H9 (cell line): ENCODE measurements around the gene NRGN. TPM values are rescaled to one million over a fixed set of nuclear protein-coding genes. Genes with fewer than 3 reads are reported as not detected.

Experiments used
- DNase-seq: peaks from one replicate; pipeline ENCODE4 v3.0.0-alpha.2; 2017
- H2AFZ ChIP-seq: one replicate; pipeline ENCODE4 v1.6.1; 2013; ENCODE audit warnings: mild to moderate bottlenecking, low read length, control low read depth, moderate library complexity
- H2AK5ac ChIP-seq: 2 replicates; pipeline ENCODE4 v1.6.1; 2013; ENCODE audit warnings: low read length, control low read depth, mixed read lengths; ENCODE audit not compliant: insufficient read length
- H2BK120ac ChIP-seq: one replicate; pipeline ENCODE4 v1.6.1; 2013; ENCODE audit warnings: low read depth, mild to moderate bottlenecking, low read length, control low read depth, inconsistent platforms; ENCODE audit not compliant: poor library complexity, severe bottlenecking
- H2BK12ac ChIP-seq: 2 replicates; pipeline ENCODE4 v1.6.1; 2013; ENCODE audit warnings: low read length, control low read depth, mixed read lengths, low read depth; ENCODE audit not compliant: insufficient read length
- H2BK15ac ChIP-seq: 2 replicates; pipeline ENCODE4 v1.6.1; 2013; ENCODE audit warnings: low read depth, low read length, control low read depth
- H2BK20ac ChIP-seq: one replicate; pipeline ENCODE4 v1.6.1; 2013; ENCODE audit warnings: low read depth, mild to moderate bottlenecking, low read length, control low read depth, inconsistent platforms; ENCODE audit not compliant: poor library complexity, severe bottlenecking
- H2BK5ac ChIP-seq: 2 replicates; pipeline ENCODE4 v1.6.1; 2013; ENCODE audit warnings: low read length, control low read depth, mixed read lengths; ENCODE audit not compliant: insufficient read length
- H3K14ac ChIP-seq: 2 replicates; pipeline ENCODE4 v1.6.1; 2013; ENCODE audit warnings: low read length, control low read depth; ENCODE audit not compliant: insufficient read depth
- H3K18ac ChIP-seq: 2 replicates; pipeline ENCODE4 v1.6.1; 2013; ENCODE audit warnings: low read depth, mild to moderate bottlenecking, mixed read lengths, low read length, control low read depth; ENCODE audit not compliant: insufficient read length
- H3K23ac ChIP-seq: 2 replicates; pipeline ENCODE4 v1.6.1; 2013; ENCODE audit warnings: low read length, control low read depth, mixed read lengths, low read depth; ENCODE audit not compliant: insufficient read length
- H3K23me2 ChIP-seq: 2 replicates; pipeline ENCODE4 v1.6.1; 2013; ENCODE audit warnings: low read depth, mild to moderate bottlenecking, mixed read lengths, low read length, control low read depth; ENCODE audit not compliant: insufficient read length, poor library complexity, severe bottlenecking
- H3K27ac ChIP-seq: 2 replicates; pipeline ENCODE4 v1.5.1; 2013; ENCODE audit warnings: low read length, control low read depth, mixed read lengths, low read depth; ENCODE audit not compliant: insufficient read length
- H3K27me3 ChIP-seq: 2 replicates; pipeline ENCODE4 v1.6.1; 2013; ENCODE audit warnings: low read length, control low read depth, inconsistent platforms; ENCODE audit not compliant: insufficient read depth
- H3K4ac ChIP-seq: 2 replicates; pipeline ENCODE4 v1.6.1; 2013; ENCODE audit warnings: low read depth, mild to moderate bottlenecking, control low read depth, inconsistent platforms, low read length, moderate library complexity
- H3K4me1 ChIP-seq: 2 replicates; pipeline ENCODE4 v1.6.1; 2013; ENCODE audit warnings: low read length, control low read depth, inconsistent platforms; ENCODE audit not compliant: insufficient read depth
- H3K4me2 ChIP-seq: 2 replicates; pipeline ENCODE4 v1.6.1; 2013; ENCODE audit warnings: low read length, control low read depth, mixed read lengths; ENCODE audit not compliant: insufficient read length, insufficient read depth
- H3K56ac ChIP-seq: 2 replicates; pipeline ENCODE4 v1.6.1; 2013; ENCODE audit warnings: low read depth, mild to moderate bottlenecking, mixed read lengths, low read length, control low read depth; ENCODE audit not compliant: insufficient read length
- H3K79me1 ChIP-seq: 2 replicates; pipeline ENCODE4 v1.6.1; 2013; ENCODE audit warnings: low read depth, mild to moderate bottlenecking, moderate library complexity, low read length, control low read depth, inconsistent platforms; ENCODE audit not compliant: insufficient read depth, poor library complexity, severe bottlenecking
- H3K79me2 ChIP-seq: 2 replicates; pipeline ENCODE4 v1.6.1; 2013; ENCODE audit warnings: low read length, control low read depth, inconsistent platforms; ENCODE audit not compliant: insufficient read depth
- H3K9ac ChIP-seq: 2 replicates; pipeline ENCODE4 v1.6.1; 2013; ENCODE audit warnings: low read length, control low read depth, mixed read lengths; ENCODE audit not compliant: insufficient read length; ENCODE audit errors: extremely low read depth
- H3K9me3 ChIP-seq: one replicate; pipeline ENCODE4 v1.6.1; 2013; ENCODE audit warnings: low read depth, low read length, inconsistent platforms; ENCODE audit not compliant: control insufficient read depth
- H3T11ph ChIP-seq: one replicate; pipeline ENCODE4 v1.6.1; 2013; ENCODE audit warnings: mild to moderate bottlenecking, low read length, control low read depth, inconsistent platforms
- H4K20me1 ChIP-seq: one replicate; pipeline ENCODE4 v1.6.1; 2013; ENCODE audit not compliant: control insufficient read depth, insufficient read length, insufficient read depth
- H4K5ac ChIP-seq: 2 replicates; pipeline ENCODE4 v1.6.1; 2013; ENCODE audit warnings: low read depth, mild to moderate bottlenecking, mixed read lengths, low read length, control low read depth; ENCODE audit not compliant: insufficient read length
- H4K8ac ChIP-seq: replicated peaks from 2 replicates; pipeline ENCODE4 v1.6.1; 2013; ENCODE audit warnings: low read length, control low read depth, mixed read lengths, low read depth; ENCODE audit not compliant: insufficient read length
- H4K91ac ChIP-seq: 2 replicates; pipeline ENCODE4 v1.6.1; 2013; ENCODE audit warnings: low read depth, mild to moderate bottlenecking, moderate library complexity, mixed read lengths, low read length, control low read depth; ENCODE audit not compliant: insufficient read length
- H3K27ac Mint-ChIP-seq, 3 experiments: 2 replicates in 2 of 3; 3 replicates in 1 of 3; pipeline ENCODE4 v1.8.0; 2020 to 2021; ENCODE audit warnings: mixed read lengths in 3 of 3, mild to moderate bottlenecking in 1 of 3, moderate library complexity in 1 of 3
- H3K27me3 Mint-ChIP-seq: 2 replicates; pipeline ENCODE4 v1.8.0; 2021; ENCODE audit warnings: low read depth, mild to moderate bottlenecking, moderate library complexity, mixed read lengths
- H3K36me3 Mint-ChIP-seq, 3 experiments: 2 replicates in 2 of 3; 3 replicates in 1 of 3; pipeline ENCODE4 v1.8.0; 2020 to 2021; ENCODE audit warnings: low read depth in 3 of 3, mixed read lengths in 3 of 3; ENCODE audit not compliant: insufficient read depth in 1 of 3
- H3K4me1 Mint-ChIP-seq, 2 experiments: 2 replicates each; pipeline ENCODE4 v1.8.0; 2020; ENCODE audit warnings: mixed read lengths in 2 of 2
- H3K4me3 Mint-ChIP-seq, 2 experiments: 2 replicates in 1 of 2; 3 replicates in 1 of 2; pipeline ENCODE4 v1.8.0; 2020 to 2021; ENCODE audit warnings: mild to moderate bottlenecking in 2 of 2, mixed read lengths in 2 of 2, moderate library complexity in 1 of 2
- H3K9me3 Mint-ChIP-seq, 2 experiments: 2 replicates in 1 of 2; 3 replicates in 1 of 2; pipeline ENCODE4 v1.8.0; 2020; ENCODE audit warnings: mild to moderate bottlenecking in 2 of 2, mixed read lengths in 2 of 2, moderate library complexity in 1 of 2
- CTCF ChIP-seq: fragments of 200-600 bp; sonication (generic); conservative IDR thresholded peaks from 3 replicates; pipeline ENCODE4 v1.8.0; 2021; ENCODE audit warnings: antibody characterized with exemption, mild to moderate bottlenecking
- WGBS: extraction: QIAGEN DNeasy Blood & Tissue Kit; methylation state at CpG from one replicate; pipeline ENCODE4 v1.1.7; 2013; ENCODE audit warnings: missing lambda C conversion rate, low lambda C conversion rate, mixed read lengths; ENCODE audit not compliant: insufficient read length; ENCODE audit errors: extremely low coverage; 5-methylcytosine and 5-hydroxymethylcytosine counted together
- total RNA-seq: library from RNA; stranded (reverse); gene quantifications from 2 replicates; pipeline ENCODE4 v1.2.1, GENCODE V29; 2021

The NRGN gene
- total RNA-seq, 1 experiment from 2014 or later: 6.4 TPM

DNA sequence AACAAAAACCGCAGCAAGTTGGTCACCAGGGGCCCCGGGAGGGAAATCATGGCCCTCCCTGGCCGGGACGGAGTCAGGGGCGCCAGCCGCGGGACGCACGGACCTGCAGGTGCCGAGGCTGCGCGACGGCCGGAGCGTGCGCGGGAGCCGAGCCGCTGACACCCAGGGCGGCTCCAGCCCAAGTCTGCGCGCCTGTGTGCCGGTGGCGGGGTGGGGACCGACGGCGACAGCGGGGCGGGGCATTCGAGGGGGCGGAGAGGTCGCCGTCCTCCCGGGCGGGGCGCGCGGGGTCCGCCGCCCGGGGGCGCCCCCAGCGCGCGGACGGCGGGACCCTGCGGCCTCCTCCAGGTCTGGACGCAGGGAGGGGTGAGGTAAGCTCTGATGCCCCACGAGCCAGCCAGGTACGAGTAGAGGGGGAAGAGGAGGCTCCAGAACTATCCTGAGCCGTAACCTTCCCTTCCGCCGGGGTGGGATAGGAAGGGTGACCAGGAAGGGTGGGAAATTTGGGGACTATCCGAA lies 22.4 kb downstream of the NRGN start, which contains the start of gene ESAM:
Gene ESAM, minus strand, starts transcription at position 186 of the 519 bp plus-strand sequence. Its CDS starts 136 bp downstream, at position 50.
- Histone ChIP-seq H4K91ac (no peak within 1 kb of the TSS), H3K23ac (no peak within 1 kb of the TSS), H2BK12ac (no peak within 1 kb of the TSS), H3K18ac (no peak within 1 kb of the TSS), H3K27me3 (peaks cover 45% of the 10 kb centered on the region), H2BK20ac (no peak within 1 kb of the TSS), H3K14ac (no peak within 1 kb of the TSS), H3K79me2 (no peaks in the 10 kb centered on the region), H3K23me2 (peaks cover 24% of the 10 kb centered on the region), H3K79me1 (no peaks in the 10 kb centered on the region), H3K4me2 (peak within 1 kb of the TSS; percentile 70), H3K4me1 (no peaks in the 10 kb centered on the region), H3T11ph (no peak within 1 kb of the TSS), H2BK15ac (no peak within 1 kb of the TSS), H2AFZ (no peak within 1 kb of the TSS), H3K56ac (no peak within 1 kb of the TSS), H2AK5ac (no peak within 1 kb of the TSS), H4K8ac (no peak within 1 kb of the TSS), H3K4ac (no peak within 1 kb of the TSS), H2BK120ac (no peak within 1 kb of the TSS), H3K27ac (no peak within 1 kb of the TSS), H4K5ac (no peak within 1 kb of the TSS), H3K9ac (no peak within 1 kb of the TSS), H3K9me3 (no peaks in the 10 kb centered on the region), H2BK5ac (no peak within 1 kb of the TSS), H4K20me1 (no peaks in the 10 kb centered on the region)
- H3K27me3 Mint-ChIP-seq: peaks cover 57% of the 10 kb centered on the region
- WGBS: no CpG with 5 or more reads among the region's 55 CpGs
- peaks cover 5 to 10% (median 9%) of the 10 kb centered on the region in 3 experiments; a peak in 5 of 7 replicates for H3K36me3 Mint-ChIP-seq
- peak within 1 kb of the TSS; percentile 75 to 90 for H3K4me3 Mint-ChIP-seq
- peaks cover 0 to 9% of the 10 kb centered on the region in 2 experiments; a peak in 2 of 5 replicates for H3K9me3 Mint-ChIP-seq
- no peak; the same call in 2 of the 3 replicates for TF ChIP-seq CTCF
- peaks cover 35 to 46% of the 10 kb centered on the region in 2 experiments for H3K4me1 Mint-ChIP-seq
- peak; percentile 53 for DNase-seq
- H3K27ac Mint-ChIP-seq: no peak within 1 kb of the TSS; a peak in 1 of 7 replicates
